Measurements from ENCODE around the gene ID3. TPM values are rescaled to one million over a fixed set of nuclear protein-coding genes. Genes with fewer than 3 reads are reported as not detected.
A peak's percentile ranks its signal among the peaks of the same experiment; 100 is the strongest.

Gene ID3
- total RNA-seq, 1 donor from 2014 or later: 47.4 TPM

DNA sequence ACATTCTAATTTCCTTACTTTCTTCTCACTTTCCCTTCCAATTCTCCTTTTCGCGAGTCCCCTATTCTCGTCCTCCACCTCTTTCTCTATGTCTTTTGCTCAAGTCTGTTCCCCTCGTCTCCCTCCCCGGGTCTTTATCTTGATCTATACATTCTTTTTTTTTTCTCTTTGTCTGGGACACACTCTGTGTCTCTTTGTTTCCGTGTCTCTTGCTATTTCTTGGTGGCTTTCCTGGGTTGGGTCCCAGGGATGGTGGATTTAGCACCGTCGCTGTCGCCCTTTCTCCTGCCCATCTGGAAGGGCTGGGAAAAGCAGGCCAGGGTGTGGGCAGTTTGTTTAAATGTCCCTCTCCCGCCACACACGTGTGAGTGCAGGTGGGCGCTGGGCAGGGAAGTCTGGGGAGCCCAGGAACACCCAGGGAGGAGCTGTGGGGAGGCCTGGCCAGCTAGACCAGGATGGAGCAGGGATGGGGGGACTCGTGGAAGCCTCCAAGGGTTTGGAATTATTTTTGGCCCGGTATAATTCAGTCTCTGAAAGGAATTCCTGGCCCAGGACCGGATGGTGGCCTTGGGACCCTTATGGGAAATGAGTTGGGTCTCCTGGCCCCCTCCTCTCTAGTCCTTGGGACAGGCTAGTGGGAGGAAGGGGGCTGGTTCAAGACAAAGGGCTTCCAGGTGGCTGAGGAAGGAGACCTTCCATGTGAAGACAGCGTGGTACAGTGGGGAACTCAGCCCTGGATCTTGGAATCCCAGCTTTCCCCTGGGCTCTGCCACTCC, 9.5 kb upstream of the ID3 start:
- DNase-seq (ENCODE audit: low read depth) (no peak), FAIRE-seq (no peak)
- no peak for TF ChIP-seq CTCF (IDR thresholded peaks at IDR 0.05; ENCODE audit: insufficient read depth, low read length, severe bottlenecking)
- Histone ChIP-seq H3K27me3 (ENCODE audit: control insufficient read depth, insufficient read depth, low read length) (no peaks in the 10 kb centered on the region), H3K36me3 (ENCODE audit: control insufficient read depth, insufficient read depth, low read length) (no peaks in the 10 kb centered on the region), H3K4me3 (ENCODE audit: low read depth, low read length) (peak overlapping the region; percentile 44)

GRCh38 chr1:23567996-23568607, 8.8 kb upstream of the ID3 start:
- no peaks in the 10 kb centered on the region for H3K27me3 ChIP-seq (ENCODE audit: control insufficient read depth, insufficient read depth, low read length)
- H3K4me3 ChIP-seq (ENCODE audit: low read depth, low read length): peak overlapping the region; percentile 44
- DNase-seq (ENCODE audit: low read depth): no peak
- H3K36me3 ChIP-seq (ENCODE audit: control insufficient read depth, insufficient read depth, low read length): no peaks in the 10 kb centered on the region
- FAIRE-seq: no peak
- no peak for TF ChIP-seq CTCF (IDR thresholded peaks at IDR 0.05; ENCODE audit: insufficient read depth, low read length, severe bottlenecking)

GRCh38 chr1:23567629-23567995, 8.3 kb upstream of the ID3 start:
- DNase-seq (ENCODE audit: low read depth) (no peak), FAIRE-seq (no peak)
- Histone ChIP-seq H3K27me3 (ENCODE audit: control insufficient read depth, insufficient read depth, low read length) (no peaks in the 10 kb centered on the region), H3K4me3 (ENCODE audit: low read depth, low read length) (peak overlapping the region; percentile 44), H3K36me3 (ENCODE audit: control insufficient read depth, insufficient read depth, low read length) (no peaks in the 10 kb centered on the region)
- no peak for TF ChIP-seq CTCF (IDR thresholded peaks at IDR 0.05; ENCODE audit: insufficient read depth, low read length, severe bottlenecking)

- peak; percentile 25 for TF ChIP-seq CTCF (IDR thresholded peaks at IDR 0.05; ENCODE audit: insufficient read depth, low read length, severe bottlenecking)
- H3K27me3 ChIP-seq (ENCODE audit: control insufficient read depth, insufficient read depth, low read length): no peaks in the 10 kb centered on the region
- H3K36me3 ChIP-seq (ENCODE audit: control insufficient read depth, insufficient read depth, low read length): no peaks in the 10 kb centered on the region
- no peak for DNase-seq (ENCODE audit: low read depth)
- FAIRE-seq: no peak
- H3K4me3 ChIP-seq (ENCODE audit: low read depth, low read length): no peak overlapping the region
These were observed 7.0 kb upstream of the ID3 start for GRCh38 chr1:23566304-23566703.

DNA sequence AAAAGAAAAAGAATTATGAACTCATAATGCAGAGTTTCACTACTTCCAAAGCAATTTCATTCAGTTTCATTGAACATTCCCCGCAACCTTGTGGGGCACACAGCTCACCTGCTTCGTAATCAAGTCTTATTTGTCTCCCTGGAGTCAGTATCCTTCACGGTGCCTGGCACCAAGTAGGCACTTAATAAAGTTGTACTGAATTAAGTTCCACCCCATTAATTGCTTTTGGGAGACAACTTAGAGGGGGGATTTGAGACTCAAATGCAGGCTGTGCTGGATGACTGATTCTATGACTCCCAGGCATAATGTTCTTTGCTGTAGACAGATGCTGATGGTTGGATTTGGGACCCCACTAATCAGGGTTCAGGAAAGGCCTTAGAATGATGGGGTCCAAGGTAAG, 6.5 kb upstream of the ID3 start:
- no peak overlapping the region for H3K4me3 ChIP-seq (ENCODE audit: low read depth, low read length)
- no peaks in the 10 kb centered on the region for H3K36me3 ChIP-seq (ENCODE audit: control insufficient read depth, insufficient read depth, low read length)
- DNase-seq (ENCODE audit: low read depth): no peak
- no peaks in the 10 kb centered on the region for H3K27me3 ChIP-seq (ENCODE audit: control insufficient read depth, insufficient read depth, low read length)
- TF ChIP-seq CTCF (IDR thresholded peaks at IDR 0.05; ENCODE audit: insufficient read depth, low read length, severe bottlenecking): no peak
- FAIRE-seq: no peak
